HAP-1 (cell line): Measurements from ENCODE around the gene MXRA8.
"Not testable (repeated sequence)": the region's sequence is repeated elsewhere in the genome, so short reads cannot be mapped to it uniquely, and the experiment has no call there.

Experiments used
- DNase-seq, 2 experiments: peaks; one replicate each; pipeline ENCODE4 v3.0.0-alpha.2; 2016 to 2020; ENCODE audit warnings: low spot score in 2 of 2
- H3K27me3 ChIP-seq: fragments of 250-450 bp; sonication (Bioruptor Pico); 2 replicates; pipeline ENCODE4 v1.5.1; 2020; ENCODE audit warnings: low read depth, mild to moderate bottlenecking, moderate library complexity
- H3K36me3 ChIP-seq: fragments of 250-450 bp; sonication (Bioruptor Pico); replicated peaks from 2 replicates; pipeline ENCODE4 v1.5.1; 2020; ENCODE audit warnings: mild to moderate bottlenecking
- H3K4me1 ChIP-seq: fragments of 250-450 bp; sonication (Bioruptor Pico); 2 replicates; pipeline ENCODE4 v1.5.1; 2020; ENCODE audit warnings: mild to moderate bottlenecking
- H3K4me3 ChIP-seq: fragments of 250-450 bp; sonication (Bioruptor Pico); 2 replicates; pipeline ENCODE4 v1.5.1; 2020; ENCODE audit warnings: mild to moderate bottlenecking, moderate library complexity
- H3K9me3 ChIP-seq: fragments of 250-450 bp; sonication (Bioruptor Pico); 2 replicates; pipeline ENCODE4 v1.5.1; 2020; ENCODE audit warnings: mild to moderate bottlenecking, moderate library complexity
- in situ Hi-C: fragments of 300-500 bp; cut with MboI; formaldehyde crosslinking; loops from 3 replicates; pipeline ENCODE4 v1.14.3; 2020; ENCODE audit warnings: low sequenced_read_pairs, inconsistent platforms, mixed read lengths

Gene MXRA8

DNA sequence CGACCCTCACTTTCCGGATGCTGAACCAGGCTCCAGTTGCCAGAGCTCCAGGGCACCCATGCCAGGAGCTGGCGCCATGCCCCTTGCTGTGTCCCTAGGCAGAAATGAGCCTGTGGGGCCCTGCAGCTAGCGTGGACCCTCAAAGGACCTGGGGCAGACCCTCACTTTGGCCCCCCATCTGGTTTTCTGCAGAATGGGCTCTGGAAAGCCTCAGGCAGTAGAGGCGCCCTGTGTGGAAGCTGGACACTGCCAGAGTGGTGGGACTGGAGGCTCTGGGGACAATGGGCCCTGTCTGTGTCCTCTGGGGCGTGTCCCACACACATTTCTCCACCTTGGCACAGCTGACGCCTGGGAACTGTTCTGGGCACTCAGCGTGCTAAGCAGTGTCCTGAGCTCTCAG is 22.9 kb upstream of the MXRA8 start:
- H3K36me3 ChIP-seq, result peaks cover 13% of the 10 kb centered on the region
- in situ Hi-C loops, result no loop called here

DNA sequence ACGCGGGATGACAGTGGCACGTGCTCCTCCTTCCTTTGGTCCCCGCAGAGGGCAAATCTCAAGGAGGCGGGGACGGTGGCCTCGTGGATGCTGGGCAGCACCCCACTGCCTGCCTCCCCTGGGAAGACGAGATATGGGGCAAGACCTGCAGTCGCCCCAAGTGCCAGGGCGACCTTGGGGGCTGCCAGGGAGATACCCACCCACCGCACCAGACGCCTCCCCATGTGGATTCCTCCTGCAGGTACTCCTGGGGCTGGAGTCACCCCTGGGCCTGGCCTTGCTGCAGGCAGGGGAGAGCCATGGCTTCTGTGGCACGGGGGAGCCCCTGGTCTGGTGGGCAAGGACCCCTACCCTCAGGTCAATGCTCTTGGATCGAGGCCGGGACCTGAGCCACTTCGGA is 22.5 kb upstream of the MXRA8 start:
- Histone ChIP-seq H3K36me3 (peaks cover 11% of the 10 kb centered on the region), H3K27me3 (no peaks in the 10 kb centered on the region), H3K4me3 (no peak overlapping the region), H3K9me3 (no peaks in the 10 kb centered on the region), H3K4me1 (no peaks in the 10 kb centered on the region)
- in situ Hi-C loops, result no loop called here
- DNase-seq, result no peak

More for the DNA sequence above, 22.9 kb upstream of the MXRA8 start:
- no peak for DNase-seq
- H3K4me3 ChIP-seq, result no peak overlapping the region
- no peaks in the 10 kb centered on the region for H3K4me1 ChIP-seq
- H3K9me3 ChIP-seq, result no peaks in the 10 kb centered on the region
- no peaks in the 10 kb centered on the region for H3K27me3 ChIP-seq

DNA sequence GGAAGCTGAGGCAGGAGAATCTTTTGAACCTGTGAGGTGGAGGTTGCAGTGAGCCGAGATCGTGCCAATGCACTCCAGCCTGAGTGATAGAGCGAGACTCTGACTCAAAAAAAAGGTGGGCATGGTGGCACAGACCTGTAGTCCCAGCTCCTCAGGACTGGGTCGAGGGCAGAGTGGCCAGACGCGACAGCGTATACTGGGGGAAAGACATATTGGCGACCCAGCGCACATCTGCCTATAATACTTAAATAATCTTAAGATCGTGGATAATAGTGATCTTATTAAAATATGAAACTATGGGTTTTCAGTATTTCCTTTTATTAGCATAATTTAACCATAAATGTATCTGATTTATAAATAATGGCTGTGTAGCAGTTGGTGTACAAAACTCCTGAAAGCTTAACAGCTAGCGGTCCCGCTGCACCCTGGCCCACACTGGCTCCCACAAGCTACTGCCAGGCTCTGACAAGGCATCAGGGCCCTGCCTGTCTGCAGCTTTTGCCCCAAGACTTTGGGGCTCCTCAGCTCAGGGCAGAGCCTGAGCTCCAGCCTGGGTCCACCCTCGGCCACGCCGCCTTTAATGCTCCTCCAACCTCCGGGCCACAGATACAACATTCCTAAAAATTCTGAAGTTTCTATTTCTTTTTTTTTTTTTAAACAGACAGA is 19.3 kb upstream of the MXRA8 start:
- in situ Hi-C loops, result no loop called here
- H3K4me1 ChIP-seq, result peaks cover 7% of the 10 kb centered on the region
- DNase-seq, result no peak

DNA sequence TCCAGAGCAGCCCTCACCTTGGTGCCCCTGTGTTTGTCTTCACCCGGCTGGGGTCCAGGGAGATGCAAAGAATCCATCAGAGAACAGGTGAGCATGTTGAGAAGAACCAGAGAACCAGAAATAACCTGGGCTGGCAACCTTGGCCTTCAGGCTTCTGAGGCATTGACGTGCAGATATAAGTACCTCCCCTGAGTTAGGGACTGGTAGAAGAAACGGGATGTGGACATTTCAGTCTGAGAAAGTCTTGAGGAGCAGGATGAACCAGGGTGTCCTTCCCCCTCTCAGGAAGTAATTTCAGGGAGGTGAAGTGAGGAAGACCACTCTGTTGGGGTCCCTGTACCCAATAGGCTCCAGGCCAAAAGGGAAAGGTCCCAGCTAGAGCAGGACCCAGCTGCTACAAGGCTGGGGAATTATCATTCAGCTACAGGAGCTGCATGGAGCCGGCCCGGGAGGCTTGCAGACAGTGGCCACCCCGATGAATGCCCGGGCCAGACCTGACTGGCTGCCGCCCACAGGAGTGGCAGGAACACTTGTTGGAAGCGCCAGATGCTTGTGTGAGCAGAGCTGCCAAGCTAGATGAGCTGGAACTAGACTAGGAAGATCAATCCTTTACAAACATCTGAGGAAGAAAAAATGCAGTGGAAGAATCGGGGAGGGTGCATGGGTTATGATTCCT is 18.3 kb upstream of the MXRA8 start:
- Histone ChIP-seq H3K4me3 (no peak overlapping the region), H3K36me3 (peaks cover 33% of the 10 kb centered on the region), H3K4me1 (peaks cover 7% of the 10 kb centered on the region), H3K27me3 (no peaks in the 10 kb centered on the region), H3K9me3 (no peaks in the 10 kb centered on the region)
- DNase-seq, result no peak
- in situ Hi-C loops, result no loop called here

More for the DNA sequence above, 19.3 kb upstream of the MXRA8 start:
- H3K9me3 ChIP-seq, result no peaks in the 10 kb centered on the region
- no peaks in the 10 kb centered on the region for H3K27me3 ChIP-seq
- H3K36me3 ChIP-seq, result peaks cover 27% of the 10 kb centered on the region
- no peak overlapping the region for H3K4me3 ChIP-seq

DNA sequence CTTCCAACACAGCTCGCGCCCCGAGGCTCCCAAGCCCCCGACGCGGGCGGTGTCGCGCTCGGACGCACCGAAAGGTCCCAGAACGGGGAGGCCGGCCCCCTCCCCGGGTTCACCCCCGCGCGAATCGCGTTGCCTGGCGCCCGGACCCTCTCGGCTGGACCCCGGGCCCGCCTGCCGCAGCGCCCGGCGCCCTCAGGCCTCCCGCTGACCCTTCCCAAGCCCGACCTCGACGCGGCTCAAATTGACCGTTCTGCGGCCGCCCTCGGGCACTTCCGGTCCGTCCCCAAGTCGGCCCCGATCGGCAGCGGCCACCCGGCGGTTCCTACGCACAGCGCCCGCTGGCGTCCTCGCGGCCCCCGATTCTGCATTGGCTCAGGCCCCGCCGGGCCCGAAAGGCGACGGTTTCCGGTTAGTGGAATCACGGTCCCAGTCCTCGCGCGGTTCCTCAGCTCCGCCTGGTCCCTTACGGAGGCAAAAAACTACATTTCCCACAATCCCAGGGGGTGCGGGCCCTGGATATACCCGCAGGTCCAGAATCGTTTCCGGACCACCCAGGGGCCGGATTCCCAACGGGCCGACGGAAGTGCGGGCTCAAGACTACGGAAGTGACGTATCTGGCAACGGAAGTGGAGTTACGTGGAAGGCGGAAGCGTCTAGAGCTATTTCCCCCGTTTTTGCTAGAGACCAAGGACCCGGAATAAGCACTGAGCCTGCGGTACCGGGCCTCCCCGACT is 16.7 kb upstream of the MXRA8 start, which contains the start of gene AURKAIP1:
Gene AURKAIP1 (minus strand): TSS at position 279 of the 734 bp plus-strand sequence. CDS start 451 bp downstream, outside the sequence.
- Histone ChIP-seq H3K9me3 (no peaks in the 10 kb centered on the region), H3K4me3 (peak within 1 kb of the TSS; percentile 83), H3K4me1 (peaks cover 7% of the 10 kb centered on the region), H3K27me3 (no peaks in the 10 kb centered on the region), H3K36me3 (peaks cover 33% of the 10 kb centered on the region)
- in situ Hi-C loops, result no loop called here
- peak; percentile 98 for DNase-seq

DNA sequence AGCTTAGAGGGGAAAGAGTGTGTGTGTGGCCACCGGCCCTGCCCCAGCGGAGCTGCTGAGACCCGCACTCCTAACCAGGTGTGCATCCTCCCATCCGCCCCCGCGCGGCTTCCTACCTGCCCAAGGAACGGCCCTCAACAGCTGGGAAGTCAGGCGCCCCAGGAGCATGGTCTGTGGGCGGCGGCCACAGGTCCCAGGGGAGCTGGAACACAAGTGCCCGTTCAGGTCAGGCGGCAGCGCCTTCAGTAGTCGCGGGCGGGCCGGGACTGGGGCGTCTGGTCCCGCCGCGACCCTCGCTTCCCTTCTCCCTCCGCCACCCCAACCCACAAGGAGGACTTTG is 16.2 kb upstream of the MXRA8 start:
- in situ Hi-C loops, result no loop called here
- H3K4me3 ChIP-seq, result peak overlapping the region; percentile 83
- no peak for DNase-seq

DNA sequence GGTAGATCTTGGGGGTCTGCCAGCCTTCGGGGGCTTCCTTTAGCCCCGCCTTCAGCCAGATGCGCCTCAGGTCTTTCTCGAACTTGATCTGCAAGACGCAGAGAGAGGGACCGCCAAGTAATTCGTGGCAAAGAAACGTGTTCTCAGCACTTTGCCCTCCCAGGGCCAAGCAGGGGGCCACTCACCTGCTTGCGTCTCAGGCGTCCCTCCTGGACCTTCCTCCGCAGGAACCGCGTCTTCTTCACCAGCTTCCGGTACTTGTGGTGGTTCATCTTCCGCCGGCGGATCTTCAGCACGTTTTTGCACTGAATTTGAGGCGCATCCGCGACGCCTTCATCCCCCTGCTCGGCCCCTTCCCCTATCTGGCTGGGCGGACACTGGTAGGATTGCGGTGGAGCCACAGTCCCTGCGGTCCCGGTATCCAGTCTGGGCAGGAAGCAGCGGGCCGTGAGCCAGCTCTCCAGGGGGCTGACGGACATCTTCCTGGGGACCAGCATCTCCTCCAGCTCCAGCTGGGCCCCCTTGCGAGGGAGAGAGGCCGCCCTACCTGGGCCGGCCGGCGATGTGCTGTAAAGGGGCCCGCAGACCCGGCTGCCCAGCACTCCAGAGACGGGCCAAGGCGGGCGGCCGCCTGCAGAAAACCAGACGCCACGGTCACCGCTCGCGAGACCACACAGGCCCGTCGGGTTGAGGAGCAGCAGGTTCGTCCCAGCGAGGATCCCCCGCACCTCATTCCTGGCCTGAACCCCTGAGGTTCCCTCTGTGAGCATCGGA is 15.6 kb upstream of the MXRA8 start:
- in situ Hi-C loops, result no loop called here

More for the DNA sequence above, 16.2 kb upstream of the MXRA8 start:
- Histone ChIP-seq H3K4me1 (peaks cover 7% of the 10 kb centered on the region), H3K9me3 (no peaks in the 10 kb centered on the region), H3K36me3 (peaks cover 33% of the 10 kb centered on the region), H3K27me3 (no peaks in the 10 kb centered on the region)

DNA sequence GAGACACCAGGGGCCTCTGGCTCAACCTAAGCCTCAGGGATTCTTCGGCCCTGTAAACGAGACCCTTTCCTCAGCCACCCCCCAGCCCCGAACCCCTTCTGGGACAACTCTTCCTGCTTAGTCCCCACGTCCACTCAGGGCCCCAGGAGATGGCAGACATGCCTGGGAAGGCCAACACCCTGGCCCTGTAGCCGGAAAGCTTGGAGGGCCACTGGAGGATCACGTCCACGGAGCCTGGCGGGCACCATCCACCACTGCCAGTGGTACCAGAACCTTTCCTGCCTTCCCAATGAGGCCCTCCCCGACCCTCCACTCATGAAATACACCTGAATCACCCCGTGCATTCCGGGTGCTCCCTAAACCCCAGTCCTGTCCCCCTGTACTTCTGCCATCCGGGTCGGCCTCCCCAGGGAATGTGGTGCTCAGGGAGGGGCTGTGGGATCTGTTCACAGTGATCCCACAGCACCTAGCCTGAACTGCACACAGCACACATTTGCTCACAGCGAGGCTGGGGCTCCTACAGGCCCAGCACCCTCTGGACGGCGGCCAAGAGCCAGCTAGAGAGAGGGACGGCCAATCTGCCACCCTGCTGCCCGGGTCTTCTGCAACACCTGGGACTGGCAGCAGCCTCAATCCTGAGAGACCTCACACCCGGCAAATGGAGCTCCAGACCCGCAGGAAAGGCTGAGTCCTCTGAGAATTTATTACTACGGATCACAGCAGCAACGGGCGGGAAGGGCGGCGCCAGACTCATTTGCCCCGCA is 14.9 kb upstream of the MXRA8 start:
- peaks cover 7% of the 10 kb centered on the region for H3K4me1 ChIP-seq
- no peaks in the 10 kb centered on the region for H3K9me3 ChIP-seq
- in situ Hi-C loops, result no loop called here
- DNase-seq, result no peak
- peaks cover 33% of the 10 kb centered on the region for H3K36me3 ChIP-seq
- H3K4me3 ChIP-seq, result no peak overlapping the region
- no peaks in the 10 kb centered on the region for H3K27me3 ChIP-seq

More for the DNA sequence above, 15.6 kb upstream of the MXRA8 start:
- Histone ChIP-seq H3K36me3 (peaks cover 33% of the 10 kb centered on the region), H3K27me3 (no peaks in the 10 kb centered on the region), H3K4me3 (peak overlapping the region; percentile 83), H3K9me3 (no peaks in the 10 kb centered on the region), H3K4me1 (peaks cover 7% of the 10 kb centered on the region)
- DNase-seq, result no peak

DNA sequence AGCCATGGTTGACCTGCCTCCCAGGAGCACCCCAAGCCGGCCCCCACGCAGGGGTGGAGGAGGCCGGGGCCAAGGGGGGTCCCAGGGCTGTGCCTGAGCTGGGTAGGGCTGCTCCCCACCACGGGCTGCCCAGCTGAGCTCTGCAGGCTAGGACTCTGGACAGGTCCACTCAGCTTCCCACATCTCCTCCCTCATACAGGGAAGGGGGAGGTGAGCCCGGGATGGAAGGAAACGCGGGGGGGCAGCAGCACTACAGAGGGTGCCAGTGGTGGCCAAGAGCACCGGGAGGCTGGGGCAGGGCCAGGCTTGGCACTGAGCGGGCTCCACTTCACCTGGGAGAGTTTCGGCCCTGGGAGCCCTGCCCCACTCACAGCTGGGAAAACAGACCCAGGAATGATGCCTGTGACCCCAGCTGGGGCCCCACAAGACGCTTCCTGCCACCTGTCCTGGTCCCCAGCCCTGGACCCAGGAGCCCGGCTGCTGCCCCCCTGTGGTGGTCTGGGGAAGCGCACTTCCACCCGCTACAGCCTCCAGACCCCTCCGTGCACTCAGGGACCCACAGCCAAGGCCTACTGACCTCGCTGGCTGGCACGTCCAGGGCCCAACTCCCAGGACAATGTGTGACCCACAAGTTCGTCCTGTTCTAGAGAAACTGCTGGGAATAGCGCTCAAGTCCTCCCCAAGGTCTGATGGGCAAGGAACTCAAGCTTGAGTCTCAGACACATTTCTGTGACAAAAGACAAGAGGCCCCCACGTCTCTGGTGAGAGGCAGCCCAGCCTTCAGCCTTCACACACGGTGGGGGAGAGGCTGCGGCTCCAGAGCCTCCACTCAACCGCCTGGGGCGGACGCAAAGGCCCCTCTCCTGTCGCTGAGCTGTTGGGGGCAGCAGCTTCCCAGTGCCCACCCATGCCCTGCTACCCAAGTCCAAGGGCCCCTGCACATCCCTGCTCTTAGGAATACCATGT is 13.7 kb upstream of the MXRA8 start:
- H3K36me3 ChIP-seq, result peaks cover 33% of the 10 kb centered on the region
- no peak overlapping the region for H3K4me3 ChIP-seq
- peaks cover 7% of the 10 kb centered on the region for H3K4me1 ChIP-seq
- H3K27me3 ChIP-seq, result no peaks in the 10 kb centered on the region
- DNase-seq, result peak in 1 of 2 experiments; percentile 88
- in situ Hi-C loops, result no loop called here
- H3K9me3 ChIP-seq, result no peaks in the 10 kb centered on the region

DNA sequence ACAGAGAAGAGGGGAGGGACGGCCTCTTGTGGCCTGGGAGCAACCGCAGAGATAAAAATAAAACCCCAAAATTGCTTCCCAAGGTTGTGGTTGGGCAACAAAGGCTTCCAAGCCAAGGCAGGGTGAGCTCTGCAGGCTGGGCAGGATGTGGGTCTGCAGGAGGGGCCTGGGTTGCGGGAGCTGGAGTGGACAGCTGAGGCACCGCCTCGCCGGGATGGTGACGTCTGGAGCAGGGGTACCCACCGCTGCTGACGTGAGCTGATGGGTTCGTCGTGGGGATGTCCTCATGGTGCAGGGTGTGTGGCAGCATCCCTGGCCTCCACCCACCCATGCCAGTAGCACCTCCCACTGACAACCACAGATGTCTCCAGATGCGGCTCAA is 13.0 kb upstream of the MXRA8 start:
- Histone ChIP-seq H3K4me1 (peaks cover 7% of the 10 kb centered on the region), H3K4me3 (no peak overlapping the region), H3K36me3 (peaks cover 32% of the 10 kb centered on the region), H3K27me3 (no peaks in the 10 kb centered on the region), H3K9me3 (no peaks in the 10 kb centered on the region)
- in situ Hi-C loops, result no loop called here
- no peak for DNase-seq

DNA sequence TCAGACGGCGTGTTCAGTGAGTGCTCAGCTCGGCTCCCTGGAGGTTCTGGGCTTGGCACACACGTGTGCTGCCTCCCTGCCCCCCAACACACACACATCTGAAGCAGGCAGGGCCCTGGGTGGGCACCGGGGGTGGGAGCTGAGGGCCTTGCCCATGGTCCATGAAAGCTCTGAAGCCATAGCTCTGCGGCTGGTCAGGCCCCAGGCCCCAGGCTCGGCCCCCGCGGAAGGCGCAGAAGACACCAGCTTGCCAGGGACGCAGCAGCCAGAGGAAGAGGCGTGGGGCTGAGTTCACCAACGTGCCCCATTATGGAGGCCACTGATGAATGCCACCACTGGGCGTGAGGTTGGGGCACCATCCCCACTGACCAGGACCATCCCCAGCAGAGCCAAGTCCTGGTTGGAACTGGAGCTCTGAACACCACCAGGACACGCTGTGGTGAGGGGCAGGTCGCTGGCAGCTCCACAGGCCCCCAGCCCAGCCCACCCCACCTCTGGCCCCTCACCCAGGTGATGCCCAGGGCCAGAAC is 12.5 kb upstream of the MXRA8 start:
- peaks cover 3% of the 10 kb centered on the region; the same call in 1 of the 2 replicates for H3K9me3 ChIP-seq
- in situ Hi-C loops, result no loop called here
- peaks cover 7% of the 10 kb centered on the region for H3K4me1 ChIP-seq
- no peak overlapping the region for H3K4me3 ChIP-seq
- H3K36me3 ChIP-seq, result peaks cover 29% of the 10 kb centered on the region
- H3K27me3 ChIP-seq, result no peaks in the 10 kb centered on the region
- no peak for DNase-seq

DNA sequence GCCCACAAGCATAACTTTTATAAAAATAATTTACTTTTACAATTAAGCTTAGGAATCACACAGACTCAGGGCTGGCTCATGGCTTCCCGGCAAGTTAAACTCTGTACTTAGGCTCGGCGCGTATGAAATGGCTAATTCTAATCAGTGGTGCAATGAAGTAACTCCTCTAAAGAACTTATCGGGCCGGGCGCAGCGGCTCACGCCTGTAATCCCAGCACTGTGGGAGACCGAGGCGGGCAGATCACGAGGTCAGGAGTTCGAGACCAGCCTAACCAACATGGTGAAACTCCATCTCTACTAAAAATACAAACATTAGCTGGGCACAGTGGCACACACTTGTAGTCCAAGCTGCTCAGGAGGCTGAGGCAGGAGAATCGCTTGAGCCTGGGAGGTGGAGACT is 11.7 kb upstream of the MXRA8 start:
- peaks cover 29% of the 10 kb centered on the region for H3K36me3 ChIP-seq
- H3K4me1 ChIP-seq, DNase-seq, H3K4me3 ChIP-seq, H3K9me3 ChIP-seq, in situ Hi-C loops, H3K27me3 ChIP-seq: not testable (repeated sequence)
